Panc1 (cell line): ENCODE results near the gene SCAMP5. TPM values are rescaled to one million over a fixed set of nuclear protein-coding genes. Genes with fewer than 3 reads are reported as not detected.
A peak's percentile ranks its signal among the peaks of the same experiment; 100 is the strongest.

Experiments used
- ATAC-seq: fragments of 200-7000 bp; cut with Tn5 transposase; 2 replicates; pipeline ENCODE4 v1.9.1; 2020; ENCODE audit warnings: mild to moderate bottlenecking, moderate library complexity
- BruUV-seq: library from RNA; stranded (reverse); fragments of 400-500 nt; replicated peaks from 2 replicates; lab custom pipeline; 2021; lab: Mats Ljungman, UMichigan
- CTCF ChIA-PET: fragments of 300-600 bp; sonication (Branson Sonifier 250); formaldehyde crosslinking; loops from one replicate; lab custom pipeline; 2022; ENCODE audit warnings: antibody characterized with exemption; lab: Charles Lee
- POLR2A ChIA-PET: fragments of 300-600 bp; sonication (Branson Sonifier 250); formaldehyde crosslinking; loops from one replicate; lab custom pipeline; 2022; ENCODE audit warnings: antibody characterized with exemption; lab: Charles Lee
- DNase-seq: peaks from one replicate; pipeline ENCODE4 v3.0.0-alpha.2; 2010; ENCODE audit warnings: low read depth, low spot score
- H3K27ac ChIP-seq: 2 replicates; pipeline ENCODE4 v1.5.1; 2011; ENCODE audit warnings: mild to moderate bottlenecking, low read length, inconsistent platforms
- H3K27me3 ChIP-seq: fragments of 200-500 bp; sonication (Bioruptor generic); 2 replicates; pipeline ENCODE4 v1.6.0; 2014; ENCODE audit warnings: low read length, inconsistent platforms; ENCODE audit not compliant: control insufficient read depth, insufficient read depth
- H3K36me3 ChIP-seq: fragments of 200-500 bp; sonication (Bioruptor generic); 2 replicates; pipeline ENCODE4 v1.5.1; 2014; ENCODE audit warnings: inconsistent platforms, mild to moderate bottlenecking, low read length, moderate library complexity; ENCODE audit not compliant: control insufficient read depth, insufficient read depth
- H3K4me1 ChIP-seq: 2 replicates; pipeline ENCODE4 v1.5.1; 2011; ENCODE audit warnings: inconsistent platforms, mild to moderate bottlenecking, low read length, moderate library complexity; ENCODE audit not compliant: control insufficient read depth, insufficient read depth
- H3K4me3 ChIP-seq, 2 experiments: 2 replicates each; pipeline ENCODE4 v1.5.1; 2011 to 2012; ENCODE audit warnings: low read depth in 2 of 2, low read length in 2 of 2, mild to moderate bottlenecking in 2 of 2, inconsistent platforms in 1 of 2, moderate library complexity in 1 of 2
- H3K9me3 ChIP-seq: fragments of 200-500 bp; sonication (Bioruptor generic); 2 replicates; pipeline ENCODE4 v1.5.1; 2014; ENCODE audit warnings: low read depth, mild to moderate bottlenecking, inconsistent platforms, low read length, moderate library complexity; ENCODE audit not compliant: control insufficient read depth, insufficient read depth
- POLR2AphosphoS5 ChIP-seq: IDR thresholded peaks from 2 replicates; pipeline ENCODE4 v1.6.1; 2012; ENCODE audit warnings: mild to moderate bottlenecking, low read depth, low read length, moderate library complexity
- SIN3A ChIP-seq: IDR thresholded peaks from 2 replicates; pipeline ENCODE4 v1.6.1; 2012; ENCODE audit warnings: low read depth, mild to moderate bottlenecking, low read length, moderate library complexity, borderline replicate concordance; ENCODE audit not compliant: insufficient read depth
- TCF7L2 ChIP-seq: IDR thresholded peaks from 2 replicates; pipeline ENCODE4 v1.6.1; 2011; ENCODE audit warnings: mild to moderate bottlenecking, low read depth, low read length, inconsistent platforms
- in situ Hi-C: cut with HindIII; loops from 2 replicates; pipeline ENCODE4 v1.10.0; 2016; ENCODE audit warnings: low sequenced_read_pairs, low pct_unique_long_range_greater_than_20kb
- intact Hi-C: fragments of 100-400 bp; cut with micrococcal nuclease; formaldehyde crosslinking; loops from one replicate; pipeline ENCODE4 v1.10.0; 2022; ENCODE audit not compliant: unreplicated experiment
- total RNA-seq: library from RNA; stranded (reverse); gene quantifications from one replicate; pipeline ENCODE4 v1.2.1, GENCODE V29; 2021; ENCODE audit not compliant: unreplicated experiment
- TF ChIP-seq, protein P1 (sequence below): fragments of 450-650 bp; IDR thresholded peaks from 2 replicates; pipeline ENCODE4 v1.5.1; 2017; ENCODE audit warnings: mild to moderate bottlenecking
- TF ChIP-seq, protein P2 (sequence below), 2 experiments: IDR thresholded peaks; 2 replicates each; pipeline ENCODE4 v1.6.1; 2011 to 2012; ENCODE audit warnings: low read depth in 2 of 2, control low read depth in 1 of 2, low read length in 1 of 2, mild to moderate bottlenecking in 1 of 2, moderate library complexity in 1 of 2; ENCODE audit not compliant: insufficient read depth in 1 of 2

The SCAMP5 gene
- total RNA-seq, 1 experiment from 2014 or later = 11.2 TPM

- in situ Hi-C loops = no loop called here
- POLR2A ChIA-PET = no interaction called here
- no TSS peak for BruUV-seq
- no peaks in the 10 kb centered on the region for H3K9me3 ChIP-seq
- H3K4me3 ChIP-seq = peak overlapping the region; percentile 79 to 96
- H3K36me3 ChIP-seq = no peaks in the 10 kb centered on the region
- ATAC-seq (peak; percentile 59), DNase-seq (no peak)
- intact Hi-C loops = loop anchor here (5.0 to 10.0 kb wide), 2 partner anchors 184 to 244 kb away; partner anchors contain the start of gene C15orf39
- CTCF ChIA-PET = no interaction called here
- H3K27me3 ChIP-seq = no peaks in the 10 kb centered on the region
- H3K27ac ChIP-seq = peak overlapping the region; percentile 96
- peaks cover 31% of the 10 kb centered on the region for H3K4me1 ChIP-seq
- peak; percentile 65 for TF ChIP-seq POLR2AphosphoS5
- TF ChIP-seq SIN3A = no peak; the same call in 1 of the 2 replicates
These were observed 36.9 kb upstream of the SCAMP5 start for GRCh38 chr15:74958320-74958907.

DNA sequence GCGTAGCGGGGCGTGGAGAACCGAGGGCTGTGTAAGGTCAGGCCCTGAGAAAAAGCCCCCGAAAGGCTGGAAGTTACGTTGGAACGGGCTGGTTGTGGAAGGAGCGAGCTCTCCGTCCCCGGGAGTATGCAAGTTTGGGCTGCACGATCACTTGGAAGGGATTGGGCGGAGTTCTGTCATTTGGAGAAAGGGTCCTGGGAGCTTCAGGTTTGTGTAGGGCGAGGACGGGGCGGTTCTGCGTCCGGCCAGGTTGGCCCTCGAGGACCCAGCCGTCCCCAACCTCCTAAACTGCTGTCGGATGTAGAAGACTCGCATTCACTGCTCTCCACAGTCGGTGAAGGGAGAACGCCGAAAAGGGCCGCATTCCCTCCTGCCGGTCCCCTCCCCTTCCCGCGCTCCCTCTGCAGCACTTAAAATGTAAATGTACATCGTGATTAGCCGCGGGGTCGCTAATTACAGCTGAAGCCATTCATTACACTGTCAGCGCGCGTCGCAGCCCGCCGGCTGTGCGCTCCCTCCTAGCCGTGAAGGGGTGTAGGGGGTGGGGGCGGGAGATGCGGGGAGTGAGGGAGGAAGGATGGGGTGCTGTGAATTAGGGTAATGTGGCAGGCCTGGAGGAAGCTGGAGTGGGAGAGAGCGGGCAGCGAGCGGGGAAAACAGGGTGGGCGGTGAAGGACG, 36.3 kb upstream of the SCAMP5 start:
- POLR2A ChIA-PET = no interaction called here
- H3K36me3 ChIP-seq = no peaks in the 10 kb centered on the region
- BruUV-seq = no TSS peak
- peaks cover 28% of the 10 kb centered on the region for H3K4me1 ChIP-seq
- peak overlapping the region; percentile 79 to 96 for H3K4me3 ChIP-seq
- DNase-seq (no peak), ATAC-seq (no peak)
- H3K9me3 ChIP-seq = no peaks in the 10 kb centered on the region
- intact Hi-C loops (loop anchor here (5.0 to 10.0 kb wide), 2 partner anchors 184 to 243 kb away; partner anchors contain the start of gene C15orf39), in situ Hi-C loops (no loop called here)
- H3K27me3 ChIP-seq = no peaks in the 10 kb centered on the region
- CTCF ChIA-PET = no interaction called here
- TF ChIP-seq, protein P1, sequence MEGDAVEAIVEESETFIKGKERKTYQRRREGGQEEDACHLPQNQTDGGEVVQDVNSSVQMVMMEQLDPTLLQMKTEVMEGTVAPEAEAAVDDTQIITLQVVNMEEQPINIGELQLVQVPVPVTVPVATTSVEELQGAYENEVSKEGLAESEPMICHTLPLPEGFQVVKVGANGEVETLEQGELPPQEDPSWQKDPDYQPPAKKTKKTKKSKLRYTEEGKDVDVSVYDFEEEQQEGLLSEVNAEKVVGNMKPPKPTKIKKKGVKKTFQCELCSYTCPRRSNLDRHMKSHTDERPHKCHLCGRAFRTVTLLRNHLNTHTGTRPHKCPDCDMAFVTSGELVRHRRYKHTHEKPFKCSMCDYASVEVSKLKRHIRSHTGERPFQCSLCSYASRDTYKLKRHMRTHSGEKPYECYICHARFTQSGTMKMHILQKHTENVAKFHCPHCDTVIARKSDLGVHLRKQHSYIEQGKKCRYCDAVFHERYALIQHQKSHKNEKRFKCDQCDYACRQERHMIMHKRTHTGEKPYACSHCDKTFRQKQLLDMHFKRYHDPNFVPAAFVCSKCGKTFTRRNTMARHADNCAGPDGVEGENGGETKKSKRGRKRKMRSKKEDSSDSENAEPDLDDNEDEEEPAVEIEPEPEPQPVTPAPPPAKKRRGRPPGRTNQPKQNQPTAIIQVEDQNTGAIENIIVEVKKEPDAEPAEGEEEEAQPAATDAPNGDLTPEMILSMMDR = no peak
- no peak; the same call in 1 of the 2 replicates for TF ChIP-seq POLR2AphosphoS5
- no peak for TF ChIP-seq SIN3A
- TF ChIP-seq, protein P2, sequence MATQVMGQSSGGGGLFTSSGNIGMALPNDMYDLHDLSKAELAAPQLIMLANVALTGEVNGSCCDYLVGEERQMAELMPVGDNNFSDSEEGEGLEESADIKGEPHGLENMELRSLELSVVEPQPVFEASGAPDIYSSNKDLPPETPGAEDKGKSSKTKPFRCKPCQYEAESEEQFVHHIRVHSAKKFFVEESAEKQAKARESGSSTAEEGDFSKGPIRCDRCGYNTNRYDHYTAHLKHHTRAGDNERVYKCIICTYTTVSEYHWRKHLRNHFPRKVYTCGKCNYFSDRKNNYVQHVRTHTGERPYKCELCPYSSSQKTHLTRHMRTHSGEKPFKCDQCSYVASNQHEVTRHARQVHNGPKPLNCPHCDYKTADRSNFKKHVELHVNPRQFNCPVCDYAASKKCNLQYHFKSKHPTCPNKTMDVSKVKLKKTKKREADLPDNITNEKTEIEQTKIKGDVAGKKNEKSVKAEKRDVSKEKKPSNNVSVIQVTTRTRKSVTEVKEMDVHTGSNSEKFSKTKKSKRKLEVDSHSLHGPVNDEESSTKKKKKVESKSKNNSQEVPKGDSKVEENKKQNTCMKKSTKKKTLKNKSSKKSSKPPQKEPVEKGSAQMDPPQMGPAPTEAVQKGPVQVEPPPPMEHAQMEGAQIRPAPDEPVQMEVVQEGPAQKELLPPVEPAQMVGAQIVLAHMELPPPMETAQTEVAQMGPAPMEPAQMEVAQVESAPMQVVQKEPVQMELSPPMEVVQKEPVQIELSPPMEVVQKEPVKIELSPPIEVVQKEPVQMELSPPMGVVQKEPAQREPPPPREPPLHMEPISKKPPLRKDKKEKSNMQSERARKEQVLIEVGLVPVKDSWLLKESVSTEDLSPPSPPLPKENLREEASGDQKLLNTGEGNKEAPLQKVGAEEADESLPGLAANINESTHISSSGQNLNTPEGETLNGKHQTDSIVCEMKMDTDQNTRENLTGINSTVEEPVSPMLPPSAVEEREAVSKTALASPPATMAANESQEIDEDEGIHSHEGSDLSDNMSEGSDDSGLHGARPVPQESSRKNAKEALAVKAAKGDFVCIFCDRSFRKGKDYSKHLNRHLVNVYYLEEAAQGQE (IDR thresholded peaks at IDR 0.05; ENCODE audit: insufficient read depth in 1 of 2, low read depth in 2 of 2, low read length in 1 of 2) = no peak
- TF ChIP-seq TCF7L2 = no peak
- H3K27ac ChIP-seq = peak overlapping the region; percentile 96
